Erythroblast (primary cell): ENCODE data around the gene RHOBTB1.
"Not testable (repeated sequence)": the region's sequence is repeated elsewhere in the genome, so short reads cannot be mapped to it uniquely, and the experiment has no call there.

ENCODE experiments used
- DNase-seq, 2 experiments: peaks; one replicate each; lab custom pipeline; 2025; lab: John Stamatoyannopoulos, UW
- GATA1 ChIP-seq: IDR thresholded peaks from 2 replicates; pipeline ENCODE4 v1.6.1; 2011; ENCODE audit warnings: low read depth, mild to moderate bottlenecking, control low read depth, low read length, moderate library complexity
- POLR2A ChIP-seq: IDR thresholded peaks from 2 replicates; pipeline ENCODE4 v1.6.1; 2011; ENCODE audit warnings: mild to moderate bottlenecking, low read length

The RHOBTB1 gene

DNA sequence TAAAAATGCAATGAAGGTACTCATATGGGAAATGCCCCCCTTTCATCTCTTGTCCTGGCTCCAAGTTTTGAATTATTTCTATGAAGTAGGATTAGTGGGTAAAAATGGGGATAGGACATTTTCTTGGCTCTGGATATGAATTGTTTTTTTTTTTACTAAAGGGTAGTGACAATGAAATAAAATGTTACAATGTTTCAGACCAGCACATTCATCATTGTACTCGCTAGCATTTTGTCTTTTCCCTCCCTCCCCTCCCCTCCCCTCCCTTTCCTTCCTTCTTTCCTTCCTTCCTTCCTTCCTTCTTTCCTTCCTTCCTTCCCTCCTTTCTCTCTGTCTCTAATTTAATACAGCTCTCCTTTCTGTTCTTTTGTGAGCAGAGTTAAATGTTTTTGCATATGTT lies 101.3 kb downstream of the RHOBTB1 start:
- TF ChIP-seq GATA1 (no peak), POLR2A (no peak)
- DNase-seq, result no peak

- DNase-seq, result not testable (repeated sequence)
Measured at GRCh38 chr10:60841227-60841626, 102.8 kb downstream of the RHOBTB1 start.

DNA sequence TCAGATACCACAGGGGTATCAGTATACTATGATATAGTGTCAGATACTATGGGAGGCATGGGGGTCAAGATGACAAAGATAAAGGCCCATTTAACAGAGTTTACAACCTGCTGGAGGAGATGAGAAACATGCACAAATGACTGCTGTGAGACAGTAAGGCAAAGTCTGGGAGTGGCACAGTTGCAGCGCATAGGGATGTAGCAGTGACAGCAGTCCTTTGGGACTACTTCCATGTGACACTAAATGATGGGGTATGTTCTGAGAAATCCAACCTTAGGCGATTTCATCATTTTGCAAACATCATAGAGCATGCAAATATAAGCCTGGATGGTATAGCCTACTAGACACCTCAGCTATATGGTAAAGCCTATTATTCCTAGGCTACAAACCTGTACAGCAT lies 108.9 kb downstream of the RHOBTB1 start:
- no peak for TF ChIP-seq POLR2A
- no peak for TF ChIP-seq GATA1
- no peak for DNase-seq

GRCh38 chr10:60834401-60834800 lies 109.6 kb downstream of the RHOBTB1 start:
- no peak for DNase-seq
- TF ChIP-seq POLR2A, result no peak
- no peak for TF ChIP-seq GATA1

DNA sequence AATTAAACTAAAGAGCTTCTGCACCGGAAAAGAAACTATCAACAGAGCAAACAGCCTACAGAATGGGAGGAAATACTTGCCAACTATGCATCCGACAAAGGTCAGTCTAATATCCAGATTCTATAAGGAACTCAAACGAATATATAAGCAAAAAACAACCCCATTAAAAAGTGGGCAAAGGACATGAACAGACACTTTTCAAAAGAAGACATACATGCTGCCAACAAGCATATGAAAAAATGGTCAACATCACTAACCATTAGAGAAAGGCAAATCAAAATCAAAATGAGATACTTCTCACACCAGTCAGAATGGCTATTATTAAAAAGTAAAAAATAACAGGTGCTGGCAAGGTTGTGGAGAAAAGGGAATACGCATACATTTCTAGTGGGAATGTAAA lies 111.8 kb downstream of the RHOBTB1 start:
- DNase-seq, result not testable (repeated sequence)

GRCh38 chr10:60828489-60828852 lies 115.5 kb downstream of the RHOBTB1 start:
- no peak for DNase-seq
- TF ChIP-seq GATA1 (no peak), POLR2A (no peak)

DNA sequence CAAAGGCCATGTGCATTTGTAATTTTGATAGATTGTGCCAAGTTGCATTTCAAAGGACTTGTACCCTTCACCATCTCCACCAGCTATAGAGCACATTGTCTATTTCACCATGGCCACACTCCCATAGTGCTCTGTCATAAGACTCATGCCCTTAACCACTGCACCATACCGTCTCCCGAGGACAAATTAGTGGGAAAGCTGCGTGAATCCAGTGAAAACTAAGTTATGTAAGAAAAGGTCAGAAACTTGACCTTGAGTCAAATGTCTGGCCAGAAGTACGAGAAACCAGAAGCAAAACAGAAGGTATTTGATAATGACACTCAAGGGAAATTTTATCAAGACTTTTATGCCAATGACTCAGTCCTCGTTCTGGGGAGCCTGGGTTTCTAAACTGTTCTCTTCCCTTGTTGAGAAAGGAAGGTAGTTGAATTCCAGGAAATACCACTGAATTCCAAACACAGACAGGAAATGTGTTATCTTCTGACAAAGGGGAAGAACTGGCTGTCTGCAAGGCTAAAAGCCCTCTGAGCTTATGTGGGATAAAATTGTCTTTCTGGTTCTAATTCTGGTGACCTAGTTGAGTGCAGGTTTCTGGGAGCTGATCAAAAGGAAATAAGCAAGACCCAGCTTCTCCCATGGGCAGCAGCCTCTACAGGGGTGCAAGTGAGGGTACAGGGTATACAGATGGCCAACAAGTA lies 116.0 kb downstream of the RHOBTB1 start:
- DNase-seq, result no peak
- TF ChIP-seq POLR2A, result no peak
- no peak for TF ChIP-seq GATA1

- TF ChIP-seq POLR2A (no peak), GATA1 (no peak)
- no peak for DNase-seq
Measured at GRCh38 chr10:60825520-60825919, 118.5 kb downstream of the RHOBTB1 start.

GRCh38 chr10:60823324-60823723 lies 120.7 kb downstream of the RHOBTB1 start:
- no peak for TF ChIP-seq GATA1
- TF ChIP-seq POLR2A, result no peak
- no peak for DNase-seq

DNA sequence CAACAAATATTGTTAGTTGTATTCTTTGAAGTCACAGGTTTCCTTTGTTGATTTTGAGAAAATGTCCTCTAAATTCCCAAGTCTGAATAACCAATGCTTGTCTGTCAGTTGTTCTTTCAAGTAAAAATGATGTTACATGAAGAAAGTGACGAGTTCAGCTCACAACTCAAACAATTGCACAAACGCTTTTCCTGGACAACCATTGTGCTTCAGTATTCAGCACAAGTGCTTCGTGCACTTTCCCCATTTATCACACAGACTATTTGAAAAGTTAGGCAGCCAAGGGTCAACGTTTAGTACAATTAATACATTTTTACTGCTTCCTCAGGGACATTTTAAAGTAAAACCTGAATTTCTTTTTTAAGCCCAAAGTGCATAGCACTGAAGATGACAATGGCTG lies 121.2 kb downstream of the RHOBTB1 start:
- TF ChIP-seq POLR2A (no peak), GATA1 (no peak)
- no peak for DNase-seq

DNA sequence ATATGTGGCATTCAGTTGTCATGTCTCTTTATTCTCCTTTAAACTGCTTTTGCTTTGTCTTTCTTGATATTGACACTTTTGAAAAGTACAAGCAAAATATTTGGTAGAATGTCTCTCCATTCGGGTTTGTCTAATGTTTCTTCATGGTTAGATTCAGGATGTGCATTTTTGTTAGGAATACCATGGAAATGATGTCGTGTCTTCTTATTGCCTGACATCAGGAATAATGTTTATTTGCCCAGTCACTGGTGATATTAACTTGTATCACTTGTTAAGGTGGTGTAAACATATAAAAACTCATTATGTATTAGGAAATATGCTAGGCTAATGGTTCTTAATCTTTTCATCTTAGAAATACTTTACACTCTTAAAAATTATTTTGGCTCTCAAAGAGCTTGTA lies 122.3 kb downstream of the RHOBTB1 start:
- TF ChIP-seq GATA1 (no peak), POLR2A (no peak)
- no peak for DNase-seq

DNA sequence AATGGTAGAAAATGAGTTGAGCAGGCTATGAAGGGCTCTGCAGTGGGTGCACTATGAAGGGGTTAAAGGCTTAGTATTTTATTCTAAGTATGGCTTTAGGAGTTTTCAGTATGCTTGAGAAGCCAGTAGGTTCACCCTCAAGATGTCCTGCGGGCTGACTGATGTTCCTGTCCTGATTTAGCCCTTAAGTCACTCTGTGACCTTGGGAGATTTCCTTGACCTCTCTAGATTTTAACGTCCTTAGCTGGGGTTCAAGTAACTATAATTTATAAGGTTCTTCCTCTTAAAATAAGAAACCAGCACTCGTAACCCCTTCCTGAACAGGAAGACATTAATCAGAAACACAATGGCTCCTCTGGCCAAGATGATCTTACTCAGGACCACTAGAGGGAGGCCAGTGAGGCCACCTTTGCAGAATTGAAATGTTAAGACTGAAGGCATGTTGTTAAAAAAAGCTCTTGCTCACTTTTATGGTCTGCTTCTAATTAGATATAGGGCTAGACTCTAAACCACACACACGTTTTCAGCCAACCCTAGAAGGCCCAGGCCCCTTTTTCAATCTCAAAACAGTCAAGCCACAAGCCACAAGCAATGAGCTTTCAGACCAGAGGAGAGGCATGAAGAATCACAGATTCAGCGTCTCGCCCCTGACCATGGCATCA lies 123.8 kb downstream of the RHOBTB1 start:
- no peak for DNase-seq
- TF ChIP-seq POLR2A (no peak), GATA1 (no peak)
